Stimulated activated CD4-positive, alpha-beta T cell treated with anti-CD3 and anti-CD28 coated beads, Interleukin-12 subunit alpha, Interleukin-12 subunit beta, amount 100 ng/mL, for 24 hours (primary cell): ENCODE data around the gene RNF214.
"Not testable (repeated sequence)": the region's sequence is repeated elsewhere in the genome, so short reads cannot be mapped to it uniquely, and the experiment has no call there.

Source experiments
- DNase-seq, 2 experiments: peaks; one replicate each; pipeline ENCODE4 v3.0.0-alpha.2; 2020; ENCODE audit warnings: low read depth in 2 of 2

The RNF214 gene

DNA sequence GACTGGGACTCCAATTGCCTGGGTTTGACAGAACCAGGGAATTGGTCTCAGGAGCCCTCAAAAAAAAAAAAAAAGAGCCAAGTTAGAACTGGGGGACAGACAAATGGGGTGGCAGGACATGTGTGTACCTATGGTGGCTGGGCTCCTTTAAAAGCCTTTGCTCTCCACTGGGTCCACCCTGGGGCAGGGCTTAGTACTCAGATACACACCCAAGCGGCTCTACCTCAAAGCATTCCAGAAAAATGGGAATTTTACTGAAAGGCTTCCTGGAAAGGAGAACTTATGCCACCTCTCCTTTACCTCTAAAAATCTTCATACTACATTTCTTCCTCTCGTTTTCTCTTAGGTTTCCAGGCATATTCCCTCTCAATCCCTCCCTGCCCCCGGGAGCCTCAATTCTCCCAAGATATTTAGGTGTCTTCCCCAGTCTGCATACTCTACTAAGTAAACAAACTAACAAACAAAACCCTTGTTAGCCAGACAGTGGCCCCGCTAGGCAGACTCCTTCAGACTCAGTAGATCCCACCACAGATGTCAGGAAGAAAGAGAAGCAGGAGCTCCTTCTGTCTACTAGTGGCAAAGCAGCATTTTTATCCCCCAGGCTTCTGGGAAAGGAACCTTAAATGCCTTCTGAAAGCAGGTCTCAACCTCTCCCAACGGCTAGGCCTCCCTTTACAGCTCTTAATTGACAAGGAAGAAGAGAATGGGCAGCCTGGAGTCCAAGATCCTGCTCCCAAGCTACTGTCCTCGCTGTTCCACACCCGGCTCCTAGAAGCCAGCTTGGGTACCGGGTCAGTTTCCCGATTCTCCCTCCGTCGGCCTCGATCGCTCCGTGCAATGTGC, 1.3 kb upstream of the RNF214 start:
- no peak for DNase-seq

DNA sequence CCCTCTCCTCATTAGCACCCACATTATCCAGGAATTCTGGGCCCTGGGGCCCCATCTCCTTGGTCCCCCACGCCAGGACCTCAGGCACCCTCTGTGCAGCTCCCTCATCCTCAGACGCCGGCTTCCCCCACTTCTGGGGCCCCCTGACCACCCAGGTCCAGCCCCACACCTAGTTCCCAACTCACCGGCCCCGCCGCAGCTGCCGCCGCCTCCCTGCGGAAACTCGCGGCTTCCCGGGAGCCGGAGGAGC, 704 bp upstream of the RNF214 start, which contains the start of gene PCSK7:
Gene PCSK7 (minus strand): TSS at position 232 of the 250 bp plus-strand sequence. CDS start 2,229 bp downstream, outside the sequence.
- DNase-seq = peak; percentile 43 to 60

DNA sequence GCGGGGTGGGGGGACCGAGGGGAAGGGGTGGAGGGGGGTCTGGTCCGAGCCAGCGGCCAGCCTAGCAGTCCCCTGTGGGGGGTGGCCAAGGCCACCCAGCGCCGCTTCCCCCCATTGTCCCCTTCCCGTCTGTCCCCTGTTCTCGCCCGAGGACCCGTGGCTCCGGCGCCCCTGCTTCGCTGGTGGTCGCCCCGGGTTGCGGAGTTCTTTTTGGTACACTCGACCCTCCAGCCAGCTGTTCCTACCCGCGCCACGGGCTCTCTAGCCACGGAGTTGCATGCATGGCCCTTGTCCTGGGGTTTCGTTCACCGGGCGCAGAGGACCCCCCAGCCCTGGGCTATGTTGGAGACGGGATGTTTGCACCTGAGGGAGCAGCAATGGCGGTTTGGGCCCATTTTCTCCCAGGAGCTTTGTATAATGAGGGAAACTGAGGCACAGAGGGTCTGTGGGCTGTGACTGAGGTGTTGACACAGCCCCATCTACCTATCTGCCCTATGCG, 489 bp downstream of the RNF214 start:
- no peak for DNase-seq

DNA sequence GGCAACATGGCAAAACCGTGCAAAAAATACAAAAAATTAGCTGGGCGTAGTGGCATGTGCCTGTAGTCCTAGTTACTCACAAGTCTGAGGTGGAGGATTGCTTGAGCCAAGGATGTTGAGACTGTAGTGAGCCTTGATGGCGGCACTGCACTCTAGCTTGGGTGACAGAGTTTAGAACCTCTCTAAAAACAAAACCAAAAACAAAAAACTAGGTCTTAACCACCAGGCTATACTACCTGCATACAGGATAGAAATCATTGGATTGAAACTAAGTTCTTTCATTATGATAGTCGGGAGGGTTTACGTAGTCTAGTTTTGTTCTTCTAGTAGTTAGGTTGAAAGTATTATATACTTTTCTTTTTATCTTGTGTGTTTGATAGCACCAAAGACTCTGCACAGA, 5.8 kb downstream of the RNF214 start:
- no peak for DNase-seq

DNA sequence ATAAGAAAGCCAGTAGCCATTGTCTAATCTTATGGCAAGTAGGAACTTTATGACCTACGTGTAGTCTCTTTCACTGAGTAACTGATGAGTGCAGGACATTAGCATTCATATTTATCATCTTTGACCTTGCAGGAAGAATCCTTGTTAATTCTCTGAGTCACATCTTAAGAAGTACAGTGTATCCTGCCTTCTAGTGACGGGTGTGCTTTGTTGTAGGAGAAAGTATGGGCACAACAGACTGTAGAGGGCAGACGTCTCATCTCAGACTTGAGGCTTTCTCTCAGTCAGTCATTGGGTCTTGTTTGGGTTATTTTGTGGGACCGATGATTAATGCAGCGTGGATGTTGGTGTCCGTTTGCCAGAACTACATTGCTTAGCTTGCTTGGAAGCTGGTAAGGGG, 6.8 kb downstream of the RNF214 start:
- DNase-seq = no peak

DNA sequence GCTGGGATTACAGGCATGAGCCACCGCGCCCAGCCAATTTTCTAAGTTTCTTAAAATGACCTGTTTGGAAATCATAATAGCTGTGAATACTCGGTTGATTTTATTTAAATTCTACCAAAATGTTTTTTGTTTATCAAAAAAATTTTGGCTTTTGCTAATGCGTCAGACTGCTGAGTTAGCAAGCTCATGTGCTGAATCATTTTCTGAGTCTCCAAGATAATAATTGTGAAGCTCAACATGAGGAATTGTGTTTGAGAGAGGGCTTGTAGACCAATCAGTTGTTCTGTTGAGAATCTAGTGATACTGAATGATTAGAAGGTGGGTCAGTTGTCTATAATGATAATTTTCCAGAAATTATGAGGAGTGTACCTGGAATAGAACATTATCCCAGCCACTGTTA, 15.9 kb downstream of the RNF214 start:
- DNase-seq = no peak

DNA sequence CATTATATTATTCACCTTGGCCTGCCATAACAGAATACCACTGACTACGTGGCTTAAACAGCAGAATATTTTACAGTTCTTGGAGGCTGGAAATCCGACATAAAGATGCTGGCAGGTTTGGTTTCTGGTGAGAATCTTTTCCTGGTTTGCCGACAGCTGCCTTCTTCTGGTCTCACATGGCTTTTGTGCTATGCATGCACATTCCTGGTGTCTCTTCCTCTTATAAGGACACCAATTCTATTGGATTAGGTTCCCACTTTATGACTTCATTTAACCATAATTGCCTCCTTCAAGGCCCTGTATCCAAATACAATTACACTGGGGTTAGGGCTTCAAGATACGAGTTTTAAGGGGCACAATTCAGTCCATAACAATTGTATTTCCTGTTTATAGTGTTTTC, 17.1 kb downstream of the RNF214 start:
- DNase-seq = no peak

DNA sequence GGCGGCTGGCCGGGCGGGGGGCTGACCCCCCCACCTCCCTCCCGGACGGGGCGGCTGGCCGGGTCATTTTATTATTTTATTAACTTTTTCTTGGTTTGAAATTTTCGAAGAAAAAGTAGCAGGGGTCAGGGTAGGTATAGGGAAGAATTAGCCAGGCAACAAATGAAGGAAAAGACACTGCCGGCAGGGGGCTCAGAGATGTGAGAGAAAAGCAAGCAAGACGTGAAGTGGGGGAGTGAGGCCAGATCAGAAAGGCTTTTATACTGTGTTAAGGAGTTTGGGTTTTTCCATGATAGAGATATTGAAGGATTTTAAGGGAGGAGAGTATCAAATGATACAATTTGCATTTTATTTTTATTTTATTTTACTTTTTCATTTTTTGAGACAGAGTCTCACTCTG, 19.0 kb downstream of the RNF214 start:
- DNase-seq = no peak

DNA sequence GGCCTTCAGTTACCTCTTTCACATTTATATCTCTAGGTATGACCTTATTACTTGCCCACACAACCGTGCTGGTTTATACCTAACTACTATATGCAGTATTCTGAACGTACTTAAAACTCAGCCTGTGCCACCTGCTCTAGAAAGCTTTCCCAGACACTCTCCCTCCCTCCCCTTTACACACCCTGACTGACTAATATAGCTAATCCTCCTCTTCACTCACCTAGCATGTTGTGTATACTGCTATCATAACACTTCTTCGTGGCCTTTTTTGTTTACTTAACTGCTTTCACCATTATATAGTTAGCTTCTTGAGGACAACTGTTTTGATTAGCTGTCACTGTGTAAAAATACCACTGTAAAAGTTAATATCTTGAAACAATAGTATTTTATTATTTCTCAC, 23.5 kb downstream of the RNF214 start:
- no peak for DNase-seq

DNA sequence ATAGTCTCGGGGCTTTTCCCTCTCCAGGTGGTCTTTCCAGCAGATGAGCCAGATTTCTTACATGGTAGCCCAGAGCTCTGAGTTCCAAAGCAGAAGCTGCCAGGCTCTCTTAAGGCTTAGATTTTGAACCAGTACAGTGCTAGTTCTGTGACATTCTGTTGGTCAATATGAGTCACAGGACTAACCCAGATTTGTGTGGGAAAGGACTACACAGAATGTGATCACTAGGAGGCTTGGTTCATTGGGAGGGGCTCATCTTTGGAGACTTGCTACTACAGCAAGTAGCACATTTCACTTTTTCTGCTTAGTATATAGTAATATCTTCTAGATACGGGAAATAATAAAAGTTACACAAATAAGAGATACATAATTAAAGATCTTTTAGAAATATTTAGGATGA, 24.1 kb downstream of the RNF214 start:
- DNase-seq = no peak

DNA sequence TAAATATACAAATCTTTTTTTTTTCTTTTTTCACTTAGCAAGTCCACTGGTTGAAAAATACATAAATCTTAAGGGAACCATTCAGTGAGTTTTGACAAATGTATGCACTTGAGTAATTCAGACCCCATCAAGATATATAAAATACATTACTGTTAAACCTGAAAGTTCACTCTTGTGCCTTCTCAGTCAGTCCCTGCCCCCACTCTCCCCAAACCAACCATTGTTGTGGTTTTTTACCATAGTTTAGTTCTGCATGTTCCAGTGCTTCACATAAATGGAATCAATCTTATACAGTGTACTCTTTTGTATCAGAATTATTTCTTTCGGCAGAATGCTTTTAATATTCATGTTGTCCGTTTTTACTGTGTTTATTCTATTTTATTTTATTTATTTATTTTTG, 26.1 kb downstream of the RNF214 start:
- no peak for DNase-seq

DNA sequence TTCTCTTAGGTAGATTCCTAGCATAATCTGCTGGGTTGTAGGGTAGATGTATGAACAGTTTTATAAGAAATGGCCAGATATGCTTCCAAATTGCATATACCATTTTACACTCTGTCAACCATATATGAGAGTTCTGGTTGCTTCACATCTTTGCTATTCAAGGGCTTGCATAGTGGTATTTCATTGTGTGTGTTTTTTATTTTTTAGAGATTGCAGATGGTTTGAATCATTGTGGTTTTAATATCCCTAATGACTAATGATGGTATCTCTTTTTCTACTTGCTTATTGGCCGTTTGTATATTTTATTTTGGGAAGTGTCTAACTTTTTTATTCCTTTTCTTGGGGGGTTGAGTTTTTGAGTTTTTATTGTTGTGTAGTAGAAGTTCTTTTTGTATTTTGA, 26.9 kb downstream of the RNF214 start:
- no peak for DNase-seq

DNA sequence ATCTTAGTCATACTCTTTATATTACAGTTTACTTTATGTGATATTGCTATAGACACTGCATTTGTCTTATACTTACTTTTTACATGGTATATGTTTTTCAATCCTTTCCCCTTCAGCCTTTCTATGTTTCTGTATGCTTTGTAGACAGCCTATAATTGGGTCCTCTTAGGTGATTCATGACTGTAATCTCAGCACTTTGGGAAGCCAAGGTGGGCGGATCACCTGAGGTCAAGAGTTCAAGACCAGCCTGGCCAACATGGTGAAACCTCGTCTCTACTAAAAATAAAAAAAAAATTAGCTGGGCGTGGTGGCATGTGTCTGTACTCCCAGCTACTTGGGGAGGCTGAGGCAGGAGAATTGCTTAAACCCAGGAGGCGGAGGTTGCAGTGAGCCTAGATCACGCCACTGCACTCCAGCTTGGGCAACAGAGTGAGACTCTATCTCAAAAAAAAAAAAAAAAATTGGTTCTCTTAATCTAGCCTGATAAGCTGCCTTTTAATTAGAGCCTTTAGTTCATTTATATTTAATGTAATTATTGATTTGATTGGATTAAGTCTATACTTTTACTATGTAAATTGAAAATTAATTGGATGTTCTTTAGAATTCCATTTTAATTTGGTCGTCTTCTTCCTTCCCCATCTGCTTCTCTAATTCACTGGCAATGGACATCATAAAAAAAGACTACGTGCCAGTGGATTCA, 32.3 kb downstream of the RNF214 start:
- DNase-seq = not testable (repeated sequence)

DNA sequence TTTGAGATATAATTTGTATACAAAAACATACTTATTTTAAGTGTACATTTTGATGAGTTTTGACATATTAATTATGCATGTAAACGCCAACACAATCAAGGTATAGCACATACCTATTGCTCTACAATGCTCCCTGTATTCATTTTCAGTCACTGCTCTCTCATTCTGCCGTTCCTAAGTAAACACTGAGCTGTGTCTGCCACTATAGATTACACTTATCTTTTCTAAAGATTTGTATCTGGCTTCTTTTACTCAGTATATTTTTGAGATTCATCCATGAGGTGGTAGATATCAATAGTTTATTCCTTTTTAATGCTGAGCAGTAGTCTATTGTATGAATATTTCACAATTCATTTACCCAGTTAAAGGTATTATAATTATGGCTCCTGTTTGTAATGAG, 33.3 kb downstream of the RNF214 start:
- no peak for DNase-seq

DNA sequence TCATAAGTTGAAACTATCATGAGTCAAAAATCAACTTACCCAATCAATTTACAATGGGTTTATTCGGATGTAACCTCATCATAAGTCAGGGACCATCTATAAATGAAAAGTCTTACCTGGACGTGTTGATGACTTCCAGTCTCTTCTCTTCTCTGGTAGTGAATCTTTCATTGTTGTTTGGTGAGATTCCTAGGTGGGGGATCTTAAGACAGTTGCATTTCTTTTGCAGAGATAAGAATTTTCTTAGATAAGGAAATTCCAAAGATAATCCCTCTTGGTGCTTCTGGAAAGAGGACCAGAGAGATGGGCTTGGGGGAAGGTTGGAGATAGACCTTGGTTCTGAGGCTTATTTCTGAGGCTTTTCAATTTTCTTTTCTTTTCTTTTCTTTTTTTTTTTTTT, 37.4 kb downstream of the RNF214 start:
- DNase-seq = no peak

DNA sequence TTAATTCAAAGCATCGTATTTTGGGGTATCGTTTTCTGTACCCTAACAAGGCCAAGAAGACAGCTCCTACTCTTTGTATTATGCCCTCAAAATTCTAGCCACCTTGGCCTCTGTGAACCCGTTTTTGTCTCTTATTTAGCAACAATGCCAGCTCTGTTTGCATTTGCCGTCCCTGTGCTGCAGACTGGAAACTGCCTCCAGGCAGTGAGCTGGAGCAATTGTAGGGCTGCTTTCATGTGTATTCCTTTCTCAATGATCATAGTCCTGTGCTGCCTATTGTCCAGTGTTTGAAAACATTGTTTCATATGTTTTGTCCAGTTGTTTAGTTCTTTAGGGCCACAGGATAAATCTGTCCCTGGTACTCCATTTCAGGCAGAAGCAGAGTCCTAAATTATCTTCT, 38.7 kb downstream of the RNF214 start:
- no peak for DNase-seq

DNA sequence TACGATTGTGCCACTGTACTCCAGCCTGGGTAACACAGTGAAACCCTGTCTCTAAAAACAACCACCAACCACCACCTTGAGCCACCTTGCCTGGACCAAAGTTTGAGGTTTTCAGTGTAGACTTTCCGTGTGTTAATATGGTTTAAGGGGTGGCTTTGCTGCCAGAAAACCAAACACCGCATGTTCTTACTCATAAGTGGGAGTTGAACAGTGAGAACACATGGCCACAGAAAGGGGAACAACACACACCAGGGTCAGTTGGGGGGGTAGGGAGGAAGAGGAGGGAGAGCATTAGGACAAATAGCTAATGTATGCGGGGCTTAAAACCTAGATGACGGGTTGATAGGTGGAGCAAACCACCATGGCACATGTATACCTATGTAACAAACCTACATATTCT, 39.7 kb downstream of the RNF214 start:
- not testable (repeated sequence) for DNase-seq

DNA sequence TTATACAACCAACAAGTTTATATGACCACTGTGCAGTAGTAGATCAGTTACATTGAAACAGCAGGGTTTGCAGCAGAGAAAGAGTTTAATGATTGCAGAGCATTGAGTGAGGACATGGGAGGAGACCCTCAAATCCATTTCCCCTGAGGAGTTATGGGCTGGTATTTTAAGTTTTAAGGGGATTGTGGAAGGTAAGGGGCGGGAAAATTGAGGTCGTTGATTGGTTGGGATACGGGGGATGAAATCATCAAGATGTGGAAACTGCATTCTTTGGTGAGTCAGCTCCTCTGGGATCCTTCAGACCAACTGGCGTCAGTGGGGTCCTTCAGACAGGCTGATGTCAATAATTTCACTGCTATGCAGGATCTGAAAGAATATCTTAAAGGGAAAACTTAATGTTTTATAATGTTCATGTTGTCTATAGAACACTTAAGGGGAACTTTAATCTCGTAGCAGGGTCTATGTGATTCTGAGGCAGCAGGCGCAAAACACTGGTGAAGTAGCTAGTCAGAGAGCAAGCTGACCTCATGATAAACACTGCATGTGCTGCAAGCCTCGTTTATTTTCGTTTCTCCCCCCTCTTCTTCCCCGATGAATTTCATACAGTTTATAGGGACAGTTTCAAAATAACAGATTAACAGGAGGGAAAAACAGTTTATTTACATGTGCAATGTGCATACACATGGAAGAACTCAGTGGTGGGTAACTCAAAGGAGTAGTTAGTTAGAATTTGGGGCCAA, 41.2 kb downstream of the RNF214 start:
- no peak for DNase-seq

DNA sequence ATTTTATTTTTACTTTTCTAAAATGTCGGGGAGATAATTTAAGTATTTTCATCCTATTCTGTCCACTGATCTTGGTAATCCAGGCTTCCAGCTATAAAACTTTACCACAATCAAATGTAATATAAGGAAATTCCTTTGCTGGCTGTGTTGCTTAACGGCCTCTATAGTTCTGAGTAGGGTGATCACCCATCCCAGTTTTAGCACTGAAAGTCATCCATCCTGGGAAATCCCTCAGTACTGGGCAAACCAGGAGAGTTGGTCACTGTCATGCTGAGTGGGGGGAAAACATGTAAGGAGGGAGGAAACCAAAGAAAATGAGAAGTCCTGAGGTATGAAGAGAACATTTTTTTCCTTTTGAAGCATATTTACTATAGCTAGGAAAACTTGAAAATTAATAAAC, 45.9 kb downstream of the RNF214 start:
- DNase-seq = no peak

DNA sequence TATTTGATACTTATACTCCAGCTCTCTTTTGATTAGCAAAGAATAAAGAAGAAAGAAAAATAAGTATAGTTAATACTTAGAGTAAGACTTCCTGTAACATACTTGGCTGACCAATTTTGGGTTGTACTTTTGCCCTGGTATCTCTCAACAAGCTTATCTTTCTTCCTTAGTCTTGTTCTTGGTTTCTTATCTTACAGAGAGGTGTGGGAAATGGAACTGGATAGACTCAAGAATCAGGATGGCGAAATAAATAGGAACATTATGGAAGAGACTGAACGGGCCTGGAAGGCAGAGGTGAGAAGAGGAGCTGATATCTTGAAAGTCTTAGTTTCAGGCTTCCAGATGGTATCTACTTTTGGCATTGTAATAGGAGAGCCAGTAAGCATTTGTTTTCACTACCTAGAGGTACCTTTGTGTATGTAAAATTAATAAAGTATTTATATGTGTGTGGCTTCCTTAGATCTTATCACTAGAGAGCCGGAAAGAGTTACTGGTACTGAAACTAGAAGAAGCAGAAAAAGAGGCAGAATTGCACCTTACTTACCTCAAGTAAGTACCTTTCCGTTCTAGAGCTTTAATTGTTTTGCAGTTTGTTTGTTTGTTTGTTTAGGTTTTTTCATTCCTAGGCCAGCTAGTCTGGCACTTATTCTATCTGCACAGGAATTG, 47.4 kb downstream of the RNF214 start:
- DNase-seq = no peak

DNA sequence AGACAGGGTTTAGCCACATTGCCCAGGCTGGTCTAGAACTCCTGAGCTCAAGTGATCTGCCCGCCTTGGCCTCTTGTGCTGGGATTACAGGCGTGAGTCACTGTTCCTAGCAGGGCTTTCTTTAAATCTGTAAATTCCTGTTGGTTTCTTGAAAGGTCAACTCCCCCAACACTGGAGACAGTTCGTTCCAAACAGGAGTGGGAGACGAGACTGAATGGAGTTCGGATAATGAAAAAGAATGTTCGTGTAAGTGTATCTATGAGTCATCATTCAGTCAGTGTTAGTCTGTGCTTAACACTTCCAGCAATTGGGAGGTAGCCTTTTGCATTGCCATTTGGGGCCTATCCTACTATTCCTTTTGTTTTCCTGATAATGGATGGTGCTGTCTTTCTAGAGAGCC, 48.7 kb downstream of the RNF214 start:
- DNase-seq = no peak

DNA sequence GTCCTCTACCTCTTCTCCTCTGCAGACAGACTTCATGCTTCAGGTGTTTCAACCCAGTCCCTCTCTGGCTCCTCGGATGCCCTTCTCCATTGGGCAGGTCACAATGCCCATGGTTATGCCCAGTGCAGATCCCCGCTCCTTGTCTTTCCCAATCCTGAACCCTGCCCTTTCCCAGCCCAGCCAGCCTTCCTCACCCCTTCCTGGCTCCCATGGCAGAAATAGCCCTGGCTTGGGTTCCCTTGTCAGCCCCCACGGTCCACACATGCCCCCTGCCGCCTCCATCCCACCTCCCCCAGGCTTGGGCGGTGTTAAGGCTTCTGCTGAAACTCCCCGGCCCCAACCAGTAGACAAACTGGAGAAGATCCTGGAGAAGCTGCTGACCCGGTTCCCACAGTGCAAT, 49.4 kb downstream of the RNF214 start:
- no peak for DNase-seq
